Transverse colon (tissue), 4 donors: Measurements from ENCODE around the gene GTPBP4. TPM values are rescaled to one million over a fixed set of nuclear protein-coding genes. Genes with fewer than 3 reads are reported as not detected.

Experiments used
- DNase-seq: peaks from one replicate; pipeline ENCODE4 v3.0.0-alpha.2; 2019
- H3K27ac ChIP-seq, 4 donors: fragments of 200-600 bp; sonication (generic); 2 replicates each; pipeline ENCODE4 v1.5.1; 2016 to 2018; ENCODE audit warnings: inconsistent platforms in 4 of 4
- H3K27me3 ChIP-seq: fragments of 200-600 bp; sonication (generic); 2 replicates; pipeline ENCODE4 v1.5.1; 2017; ENCODE audit warnings: inconsistent platforms
- H3K36me3 ChIP-seq, 4 donors: fragments of 200-600 bp; sonication (generic); 2 replicates each; pipeline ENCODE4 v1.5.1; 2017 to 2019; ENCODE audit warnings: inconsistent platforms in 4 of 4
- H3K4me1 ChIP-seq, 4 donors: fragments of 200-600 bp; sonication (generic); 2 replicates each; pipeline ENCODE4 v1.5.1; 2017 to 2020; ENCODE audit warnings: inconsistent platforms in 4 of 4
- H3K4me3 ChIP-seq, 4 donors: fragments of 200-600 bp; sonication (generic); 1 replicate in 1 of 4; 2 replicates in 3 of 4; pipeline versions ENCODE4 v1.5.1 to v1.6.1; 2017 to 2019; ENCODE audit warnings: inconsistent platforms in 4 of 4
- H3K9me3 ChIP-seq, 2 donors: fragments of 200-600 bp; sonication (generic); 2 replicates each; pipeline ENCODE4 v1.5.1; 2017 to 2019; ENCODE audit warnings: inconsistent platforms in 2 of 2
- CTCF ChIP-seq, 5 experiments: fragments of 200-600 bp in 3 of 5; fragments of 450-650 bp in 2 of 5; sonication (generic) in 3 of 5; IDR thresholded peaks; 1 replicate in 2 of 5; 2 replicates in 3 of 5; pipeline ENCODE4 v1.5.1; 2016 to 2017; ENCODE audit warnings: antibody characterized with exemption in 5 of 5, inconsistent platforms in 3 of 5, mild to moderate bottlenecking in 2 of 5, moderate library complexity in 1 of 5
- EP300 ChIP-seq: sonication (generic); formaldehyde crosslinking; IDR thresholded peaks from one replicate; pipeline ENCODE4 v1.6.1; 2017; ENCODE audit warnings: antibody characterized with exemption, low read depth
- POLR2A ChIP-seq: fragments of 450-650 bp; IDR thresholded peaks from one replicate; pipeline ENCODE4 v1.6.1; 2016; ENCODE audit warnings: antibody characterized with exemption, mild to moderate bottlenecking, moderate library complexity
- POLR2AphosphoS5 ChIP-seq, 3 donors: sonication (generic); formaldehyde crosslinking; IDR thresholded peaks; one replicate each; pipeline ENCODE4 v1.6.1; 2016; ENCODE audit warnings: antibody characterized with exemption in 3 of 3
- WGBS, 2 donors: methylation state at CpG; one replicate each; pipeline ENCODE4 v1.1.5; 2018; ENCODE audit warnings: low coverage in 1 of 2; 5-methylcytosine and 5-hydroxymethylcytosine counted together
- in situ Hi-C, 4 donors: fragments of 200-750 bp; cut with MboI; loops; one replicate each; pipeline versions ENCODE4 v1.15.0 to v1.15.1; 2017; ENCODE audit warnings: low sequenced_read_pairs in 3 of 4, low pct_ligation_motif_present in 1 of 4, low pct_unique_long_range_greater_than_20kb in 1 of 4
- intact Hi-C: fragments of 100-400 bp; cut with DNase I; formaldehyde crosslinking; loops from one replicate; pipeline ENCODE4 v1.15.1; 2023; ENCODE audit warnings: low total_unique reads
- total RNA-seq, 4 donors: library from RNA; depleted of rRNA; stranded (reverse); fragments of >200 nt; gene quantifications; one replicate each; pipeline ENCODE4 v1.1.0, GENCODE V29; 2016

Gene GTPBP4
- total RNA-seq, 4 donors from 2014 or later = 9.4 to 25.4 (median 17.1) TPM

- no peak overlapping the region for H3K4me3 ChIP-seq
- H3K27me3 ChIP-seq = no peaks in the 10 kb centered on the region
- intact Hi-C loops = no loop called here
- no peak overlapping the region for H3K27ac ChIP-seq
- H3K4me1 ChIP-seq = no peaks in the 10 kb centered on the region
- no peak for DNase-seq
- no peaks in the 10 kb centered on the region for H3K36me3 ChIP-seq
- in situ Hi-C loops = no loop called here
- TF ChIP-seq EP300 (no peak), POLR2A (no peak), POLR2AphosphoS5 (IDR thresholded peaks at IDR 0.05) (no peak), CTCF (IDR thresholded peaks at IDR 0.05) (no peak)
- H3K9me3 ChIP-seq = no peaks in the 10 kb centered on the region
- whole genome bisulfite sequencing, 2 donors = 8 to 45% methylated on average over 2 to 13 of the region's 13 CpGs
Measured at GRCh38 chr10:955127-955819, 33.0 kb upstream of the GTPBP4 start.

DNA sequence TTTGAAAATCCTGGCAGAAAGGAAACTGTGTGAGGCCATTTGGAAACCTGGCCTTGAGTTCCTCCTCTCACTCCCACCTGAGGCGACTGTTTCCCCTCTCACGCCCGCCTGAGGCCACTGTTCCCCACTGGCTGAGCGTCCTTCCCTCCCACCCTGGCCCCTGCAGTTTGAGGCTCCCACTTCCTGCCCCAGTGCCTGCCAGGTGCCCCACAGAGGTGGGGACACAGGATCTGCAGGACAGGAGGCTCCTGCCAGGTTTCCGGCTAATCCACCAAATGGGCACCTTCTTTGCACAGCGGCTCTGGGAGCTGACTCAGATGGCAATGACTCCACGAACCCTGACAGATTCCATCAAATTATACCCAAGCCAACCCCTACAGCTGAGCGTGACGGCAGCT is 32.4 kb upstream of the GTPBP4 start:
- Histone ChIP-seq H3K9me3 (no peaks in the 10 kb centered on the region), H3K36me3 (no peaks in the 10 kb centered on the region), H3K27me3 (no peaks in the 10 kb centered on the region), H3K27ac (no peak overlapping the region), H3K4me1 (no peaks in the 10 kb centered on the region), H3K4me3 (no peak overlapping the region)
- in situ Hi-C loops (no loop called here), intact Hi-C loops (no loop called here)
- no peak for DNase-seq
- TF ChIP-seq CTCF (IDR thresholded peaks at IDR 0.05) (no peak), POLR2A (no peak), EP300 (no peak), POLR2AphosphoS5 (IDR thresholded peaks at IDR 0.05) (no peak)
- 53 to 77% methylated on average over 4 to 9 of the region's 9 CpGs for WGBS, 2 donors

GRCh38 chr10:958106-958505 is 30.1 kb upstream of the GTPBP4 start:
- TF ChIP-seq CTCF (IDR thresholded peaks at IDR 0.05) (no peak), POLR2A (no peak), POLR2AphosphoS5 (IDR thresholded peaks at IDR 0.05) (no peak), EP300 (no peak)
- no peak overlapping the region for H3K27ac ChIP-seq
- H3K4me3 ChIP-seq = no peak overlapping the region
- WGBS, 2 donors = 88% methylated on average over 9 of the region's 9 CpGs; no CpG with 5 or more reads in 1 of the 2 donors
- intact Hi-C loops = no loop called here
- no peaks in the 10 kb centered on the region for H3K4me1 ChIP-seq
- H3K9me3 ChIP-seq = no peaks in the 10 kb centered on the region
- no peak for DNase-seq
- no peaks in the 10 kb centered on the region for H3K36me3 ChIP-seq
- in situ Hi-C loops = no loop called here
- H3K27me3 ChIP-seq = no peaks in the 10 kb centered on the region

GRCh38 chr10:958856-959255 is 29.4 kb upstream of the GTPBP4 start:
- TF ChIP-seq EP300 = no peak
- TF ChIP-seq POLR2AphosphoS5 (IDR thresholded peaks at IDR 0.05) = no peak
- TF ChIP-seq CTCF (IDR thresholded peaks at IDR 0.05) = no peak
- TF ChIP-seq POLR2A = no peak
- 87 to 94% methylated on average over 3 to 6 of the region's 6 CpGs for WGBS, 2 donors
- H3K27ac ChIP-seq = no peak overlapping the region
- H3K9me3 ChIP-seq = no peaks in the 10 kb centered on the region
- H3K4me3 ChIP-seq = no peak overlapping the region
- in situ Hi-C loops = no loop called here
- intact Hi-C loops = no loop called here
- no peaks in the 10 kb centered on the region for H3K36me3 ChIP-seq
- no peaks in the 10 kb centered on the region for H3K27me3 ChIP-seq
- no peak for DNase-seq
- H3K4me1 ChIP-seq = no peaks in the 10 kb centered on the region
